Measurements from ENCODE around the gene MORC4.

DNA sequence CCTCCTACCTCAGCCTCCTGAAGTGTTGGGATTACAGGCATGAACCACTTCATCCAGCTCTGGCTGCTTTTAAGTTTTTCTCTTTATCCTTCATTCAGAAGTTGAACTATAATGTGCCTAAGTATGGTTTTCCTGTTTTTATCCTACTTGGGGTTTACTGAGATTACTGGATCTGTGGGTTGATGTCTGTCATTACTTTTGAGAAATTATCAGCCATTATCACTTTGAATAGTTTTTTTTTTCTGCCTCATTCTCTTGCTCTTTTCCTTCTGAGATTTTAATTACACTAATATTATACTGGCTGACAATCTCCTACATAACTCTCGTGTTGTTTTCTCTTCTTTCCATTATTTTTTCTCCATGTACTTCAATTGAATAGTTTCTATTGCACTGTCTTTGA, 47.6 kb upstream of the MORC4 start:
- TF ChIP-seq, protein P1, sequence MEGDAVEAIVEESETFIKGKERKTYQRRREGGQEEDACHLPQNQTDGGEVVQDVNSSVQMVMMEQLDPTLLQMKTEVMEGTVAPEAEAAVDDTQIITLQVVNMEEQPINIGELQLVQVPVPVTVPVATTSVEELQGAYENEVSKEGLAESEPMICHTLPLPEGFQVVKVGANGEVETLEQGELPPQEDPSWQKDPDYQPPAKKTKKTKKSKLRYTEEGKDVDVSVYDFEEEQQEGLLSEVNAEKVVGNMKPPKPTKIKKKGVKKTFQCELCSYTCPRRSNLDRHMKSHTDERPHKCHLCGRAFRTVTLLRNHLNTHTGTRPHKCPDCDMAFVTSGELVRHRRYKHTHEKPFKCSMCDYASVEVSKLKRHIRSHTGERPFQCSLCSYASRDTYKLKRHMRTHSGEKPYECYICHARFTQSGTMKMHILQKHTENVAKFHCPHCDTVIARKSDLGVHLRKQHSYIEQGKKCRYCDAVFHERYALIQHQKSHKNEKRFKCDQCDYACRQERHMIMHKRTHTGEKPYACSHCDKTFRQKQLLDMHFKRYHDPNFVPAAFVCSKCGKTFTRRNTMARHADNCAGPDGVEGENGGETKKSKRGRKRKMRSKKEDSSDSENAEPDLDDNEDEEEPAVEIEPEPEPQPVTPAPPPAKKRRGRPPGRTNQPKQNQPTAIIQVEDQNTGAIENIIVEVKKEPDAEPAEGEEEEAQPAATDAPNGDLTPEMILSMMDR (IDR thresholded peaks at IDR 0.05; ENCODE audit: low read depth, low read length), result no peak
- TF ChIP-seq MYC (IDR thresholded peaks at IDR 0.05; ENCODE audit: low read depth, low read length), result no peak

Measured in NB4 (cell line).